Fibroblast of pulmonary artery (primary cell): Measurements from ENCODE around the gene MGAT2.
A peak's percentile ranks its signal among the peaks of the same experiment; 100 is the strongest.

Experiments used
- DNase-seq: peaks from one replicate; pipeline ENCODE4 v3.0.0-alpha.2; 2010; ENCODE audit warnings: low read depth
- H3K4me3 ChIP-seq: replicated peaks from 2 replicates; pipeline ENCODE4 v1.5.1; 2011; ENCODE audit warnings: low read depth, mild to moderate bottlenecking, control low read depth, low read length, moderate library complexity
- CTCF ChIP-seq: IDR thresholded peaks from 2 replicates; pipeline ENCODE4 v1.5.1; 2011; ENCODE audit warnings: mild to moderate bottlenecking, control low read depth, low read length, inconsistent platforms; ENCODE audit errors: missing control alignments

MGAT2 gene

GRCh38 chr14:49583629-49584028 is 37.0 kb upstream of the MGAT2 start:
- no peak overlapping the region for H3K4me3 ChIP-seq
- TF ChIP-seq CTCF: no peak
- DNase-seq: no peak

- DNase-seq: no peak
- H3K4me3 ChIP-seq: peak overlapping the region; percentile 71
- TF ChIP-seq CTCF: no peak
Observed at GRCh38 chr14:49584058-49584457, 36.5 kb upstream of the MGAT2 start.

- DNase-seq: peak; percentile 40
- H3K4me3 ChIP-seq: peak overlapping the region; percentile 71
Observed at GRCh38 chr14:49584981-49585640, 35.5 kb upstream of the MGAT2 start.

- DNase-seq: peak; percentile 100
- TF ChIP-seq CTCF: no peak
- H3K4me3 ChIP-seq: peak within 1 kb of the TSS; percentile 71
Observed at GRCh38 chr14:49585803-49586672, 34.6 kb upstream of the MGAT2 start, which contains the start of gene RPS29. TSS of gene RPS29 (minus strand) at chr14:49586380. CDS start at chr14:49586346, 34 bp downstream.

- peak; percentile 68 for TF ChIP-seq CTCF
- peak; percentile 88 for DNase-seq
- peak overlapping the region; percentile 71 for H3K4me3 ChIP-seq
Observed at GRCh38 chr14:49586673-49587460, 33.7 kb upstream of the MGAT2 start.

GRCh38 chr14:49589387-49589786 is 31.2 kb upstream of the MGAT2 start:
- DNase-seq: no peak
- no peak overlapping the region for H3K4me3 ChIP-seq
- TF ChIP-seq CTCF: no peak

- H3K4me3 ChIP-seq: no peak overlapping the region
- peak; percentile 50 for DNase-seq
- TF ChIP-seq CTCF: peak; percentile 0
Observed at GRCh38 chr14:49593016-49593415, 27.6 kb upstream of the MGAT2 start.
